Tibial artery (tissue), 4 donors: ENCODE measurements around the gene MYO5B.

ENCODE experiments used
- DNase-seq, 2 donors: peaks; one replicate each; pipeline ENCODE4 v3.0.0-alpha.2; 2019
- H3K27ac ChIP-seq, 2 donors: fragments of 200-600 bp; sonication (generic) in 1 of 2; 1 replicate in 1 of 2; 2 replicates in 1 of 2; pipeline ENCODE4 v1.5.1; 2018 to 2019; ENCODE audit warnings: mild to moderate bottlenecking in 1 of 2
- H3K27me3 ChIP-seq, 2 donors: fragments of 200-600 bp; sonication (generic) in 1 of 2; one replicate each; pipeline versions ENCODE4 v1.5.1 to v1.6.0; 2016 to 2019
- H3K36me3 ChIP-seq, 3 donors: fragments of 200-600 bp; sonication (generic) in 2 of 3; one replicate each; pipeline ENCODE4 v1.5.1; 2016 to 2019; ENCODE audit warnings: mild to moderate bottlenecking in 2 of 3
- H3K4me1 ChIP-seq, 4 donors: fragments of 200-600 bp; sonication (generic) in 2 of 4; 1 replicate in 3 of 4; 2 replicates in 1 of 4; pipeline ENCODE4 v1.5.1; 2016 to 2019
- H3K4me3 ChIP-seq, 2 donors: fragments of 200-600 bp; sonication (generic) in 1 of 2; 1 replicate in 1 of 2; 2 replicates in 1 of 2; pipeline ENCODE4 v1.5.1; 2018 to 2019; ENCODE audit warnings: mild to moderate bottlenecking in 2 of 2
- H3K9me3 ChIP-seq, 3 donors: fragments of 200-600 bp; sonication (generic) in 1 of 3; one replicate each; pipeline ENCODE4 v1.5.1; 2016 to 2019
- CTCF ChIP-seq, 2 experiments: fragments of 200-600 bp in 1 of 2; fragments of 450-650 bp in 1 of 2; IDR thresholded peaks; one replicate each; pipeline ENCODE4 v1.5.1; 2017 to 2019; ENCODE audit warnings: antibody characterized with exemption in 2 of 2, mild to moderate bottlenecking in 1 of 2, moderate library complexity in 1 of 2
- intact Hi-C: fragments of 100-400 bp; cut with DNase I; formaldehyde crosslinking; loops from one replicate; pipeline ENCODE4 v1.15.0; 2023; ENCODE audit warnings: low total_unique reads

Gene MYO5B

GRCh38 chr18:50158866-50159653, 35.9 kb downstream of the MYO5B start:
- no peaks in the 10 kb centered on the region for H3K27me3 ChIP-seq
- H3K36me3 ChIP-seq: no peaks in the 10 kb centered on the region
- H3K4me1 ChIP-seq: peaks cover 0 to 8% (median 0%) of the 10 kb centered on the region in 4 donors
- intact Hi-C loops: no loop called here
- no peak for TF ChIP-seq CTCF (IDR thresholded peaks at IDR 0.05)
- no peak overlapping the region for H3K4me3 ChIP-seq
- no peak for DNase-seq
- H3K27ac ChIP-seq: no peak overlapping the region
- no peaks in the 10 kb centered on the region for H3K9me3 ChIP-seq

- Histone ChIP-seq H3K27me3 (no peaks in the 10 kb centered on the region), H3K9me3 (no peaks in the 10 kb centered on the region), H3K4me3 (no peak overlapping the region), H3K4me1 (no peaks in the 10 kb centered on the region), H3K36me3 (no peaks in the 10 kb centered on the region), H3K27ac (no peak overlapping the region)
- intact Hi-C loops: no loop called here
- DNase-seq: no peak
- TF ChIP-seq CTCF (IDR thresholded peaks at IDR 0.05): no peak
Observed at GRCh38 chr18:50155406-50155805, 39.5 kb downstream of the MYO5B start.

DNA sequence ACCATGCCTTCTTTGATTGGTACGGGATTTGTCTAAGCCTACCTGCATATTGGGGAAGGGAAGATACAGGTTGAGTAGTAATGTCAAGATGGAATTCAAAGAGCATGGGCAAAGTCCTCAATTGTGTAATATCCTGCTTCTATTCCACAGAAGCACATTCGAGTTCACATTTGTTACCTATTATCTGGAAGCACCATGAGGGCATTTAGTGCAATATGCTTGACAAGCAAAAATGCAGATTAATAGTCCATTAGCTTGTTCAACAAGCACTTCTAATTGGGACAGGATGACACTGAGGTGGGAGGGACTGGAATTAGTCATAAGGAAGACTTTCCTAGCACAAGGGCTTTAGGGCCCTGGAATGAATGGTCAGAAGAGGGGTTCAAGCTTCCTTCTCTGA, 40.5 kb downstream of the MYO5B start:
- Histone ChIP-seq H3K36me3 (no peaks in the 10 kb centered on the region), H3K27me3 (no peaks in the 10 kb centered on the region), H3K9me3 (no peaks in the 10 kb centered on the region), H3K27ac (no peak overlapping the region), H3K4me1 (no peaks in the 10 kb centered on the region), H3K4me3 (no peak overlapping the region)
- no peak for DNase-seq
- intact Hi-C loops: no loop called here
- TF ChIP-seq CTCF (IDR thresholded peaks at IDR 0.05): no peak

GRCh38 chr18:50152900-50153299, 42.0 kb downstream of the MYO5B start:
- Histone ChIP-seq H3K27ac (no peak overlapping the region), H3K4me1 (no peaks in the 10 kb centered on the region), H3K36me3 (no peaks in the 10 kb centered on the region), H3K4me3 (no peak overlapping the region), H3K27me3 (no peaks in the 10 kb centered on the region), H3K9me3 (no peaks in the 10 kb centered on the region)
- intact Hi-C loops: no loop called here
- no peak for TF ChIP-seq CTCF (IDR thresholded peaks at IDR 0.05)
- no peak for DNase-seq

GRCh38 chr18:50151926-50152325, 43.0 kb downstream of the MYO5B start:
- no peak for TF ChIP-seq CTCF (IDR thresholded peaks at IDR 0.05)

More at GRCh38 chr18:50151926-50152325, 43.0 kb downstream of the MYO5B start:
- DNase-seq: no peak
- no peaks in the 10 kb centered on the region for H3K27me3 ChIP-seq
- H3K9me3 ChIP-seq: no peaks in the 10 kb centered on the region
- no peaks in the 10 kb centered on the region for H3K4me1 ChIP-seq
- intact Hi-C loops: no loop called here
- H3K4me3 ChIP-seq: no peak overlapping the region
- no peaks in the 10 kb centered on the region for H3K36me3 ChIP-seq
- H3K27ac ChIP-seq: no peak overlapping the region
